HCT116 (cell line): ENCODE measurements around the gene BTBD9.

Experiments used
- CBX3 ChIP-seq: IDR thresholded peaks from 2 replicates; pipeline ENCODE4 v1.6.1; 2012; ENCODE audit warnings: low read depth
- CEBPB ChIP-seq: IDR thresholded peaks from 2 replicates; pipeline ENCODE4 v1.6.1; 2012; ENCODE audit warnings: low read depth
- CTCF ChIP-seq, 3 experiments: fragments of 200-600 bp in 1 of 3; sonication (generic) in 1 of 3; IDR thresholded peaks in 2 of 3; conservative IDR thresholded peaks in 1 of 3; 2 replicates each; pipeline ENCODE4 v1.5.1; 2012 to 2017; ENCODE audit warnings: low read depth in 2 of 3, low read length in 2 of 3, antibody characterized with exemption in 1 of 3, borderline replicate concordance in 1 of 3, control low read depth in 1 of 3, mild to moderate bottlenecking in 1 of 3, mixed read lengths in 1 of 3, mixed run types in 1 of 3, moderate library complexity in 1 of 3; ENCODE audit not compliant: insufficient read depth in 1 of 3
- EGR1 ChIP-seq: IDR thresholded peaks from 2 replicates; pipeline ENCODE4 v1.6.1; 2012; ENCODE audit warnings: low read depth
- EZH2 ChIP-seq: fragments of 200-600 bp; sonication (generic); IDR thresholded peaks from 2 replicates; pipeline ENCODE4 v1.6.1; 2017; ENCODE audit warnings: antibody characterized with exemption, mixed run types
- EZH2phosphoT487 ChIP-seq: fragments of 200-600 bp; IDR thresholded peaks from 2 replicates; pipeline ENCODE4 v1.6.1; 2018; ENCODE audit warnings: antibody characterized with exemption, borderline replicate concordance
- MAX ChIP-seq: IDR thresholded peaks from 2 replicates; pipeline ENCODE4 v1.6.1; 2012
- POLR2A ChIP-seq: IDR thresholded peaks from 2 replicates; pipeline ENCODE4 v1.7.0; 2011; ENCODE audit warnings: borderline replicate concordance; ENCODE audit not compliant: insufficient read depth, insufficient read length; ENCODE audit errors: extremely low read depth
- POLR2AphosphoS5 ChIP-seq: IDR thresholded peaks from 2 replicates; pipeline ENCODE4 v1.6.1; 2011; ENCODE audit warnings: mild to moderate bottlenecking, low read depth, low read length, moderate library complexity
- REST ChIP-seq: IDR thresholded peaks from 2 replicates; pipeline ENCODE4 v1.6.1; 2012; ENCODE audit warnings: low read depth
- SIN3A ChIP-seq: IDR thresholded peaks from 2 replicates; pipeline ENCODE4 v1.6.1; 2012; ENCODE audit warnings: low read depth
- ZFX ChIP-seq: fragments of 450-650 bp; IDR thresholded peaks from 2 replicates; pipeline ENCODE4 v1.6.1; 2017

- TF ChIP-seq CTCF (IDR thresholded peaks at IDR 0.05 in 2 of 3, conservative IDR thresholded peaks at IDR 0.05 in 1 of 3; ENCODE audit: borderline replicate concordance in 1 of 3, insufficient read depth in 1 of 3, low read depth in 2 of 3, low read length in 2 of 3) (no peak), SIN3A (no peak), EGR1 (no peak), POLR2A (no peak), MAX (no peak), EZH2 (no peak), CEBPB (no peak), EZH2phosphoT487 (no peak), ZFX (no peak), REST (no peak), POLR2AphosphoS5 (no peak), CBX3 (no peak)
These were observed 59.7 kb downstream of the BTBD9 start for GRCh38 chr6:38580030-38580429.
